Measurements from ENCODE around the gene BMS1.
"Not testable (repeated sequence)": the region's sequence is repeated elsewhere in the genome, so short reads cannot be mapped to it uniquely, and the experiment has no call there.

Gene BMS1, protein sequence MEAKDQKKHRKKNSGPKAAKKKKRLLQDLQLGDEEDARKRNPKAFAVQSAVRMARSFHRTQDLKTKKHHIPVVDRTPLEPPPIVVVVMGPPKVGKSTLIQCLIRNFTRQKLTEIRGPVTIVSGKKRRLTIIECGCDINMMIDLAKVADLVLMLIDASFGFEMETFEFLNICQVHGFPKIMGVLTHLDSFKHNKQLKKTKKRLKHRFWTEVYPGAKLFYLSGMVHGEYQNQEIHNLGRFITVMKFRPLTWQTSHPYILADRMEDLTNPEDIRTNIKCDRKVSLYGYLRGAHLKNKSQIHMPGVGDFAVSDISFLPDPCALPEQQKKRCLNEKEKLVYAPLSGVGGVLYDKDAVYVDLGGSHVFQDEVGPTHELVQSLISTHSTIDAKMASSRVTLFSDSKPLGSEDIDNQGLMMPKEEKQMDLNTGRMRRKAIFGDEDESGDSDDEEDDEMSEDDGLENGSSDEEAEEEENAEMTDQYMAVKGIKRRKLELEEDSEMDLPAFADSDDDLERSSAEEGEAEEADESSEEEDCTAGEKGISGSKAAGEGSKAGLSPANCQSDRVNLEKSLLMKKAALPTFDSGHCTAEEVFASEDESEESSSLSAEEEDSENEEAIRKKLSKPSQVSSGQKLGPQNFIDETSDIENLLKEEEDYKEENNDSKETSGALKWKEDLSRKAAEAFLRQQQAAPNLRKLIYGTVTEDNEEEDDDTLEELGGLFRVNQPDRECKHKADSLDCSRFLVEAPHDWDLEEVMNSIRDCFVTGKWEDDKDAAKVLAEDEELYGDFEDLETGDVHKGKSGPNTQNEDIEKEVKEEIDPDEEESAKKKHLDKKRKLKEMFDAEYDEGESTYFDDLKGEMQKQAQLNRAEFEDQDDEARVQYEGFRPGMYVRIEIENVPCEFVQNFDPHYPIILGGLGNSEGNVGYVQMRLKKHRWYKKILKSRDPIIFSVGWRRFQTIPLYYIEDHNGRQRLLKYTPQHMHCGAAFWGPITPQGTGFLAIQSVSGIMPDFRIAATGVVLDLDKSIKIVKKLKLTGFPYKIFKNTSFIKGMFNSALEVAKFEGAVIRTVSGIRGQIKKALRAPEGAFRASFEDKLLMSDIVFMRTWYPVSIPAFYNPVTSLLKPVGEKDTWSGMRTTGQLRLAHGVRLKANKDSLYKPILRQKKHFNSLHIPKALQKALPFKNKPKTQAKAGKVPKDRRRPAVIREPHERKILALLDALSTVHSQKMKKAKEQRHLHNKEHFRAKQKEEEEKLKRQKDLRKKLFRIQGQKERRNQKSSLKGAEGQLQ

DNA sequence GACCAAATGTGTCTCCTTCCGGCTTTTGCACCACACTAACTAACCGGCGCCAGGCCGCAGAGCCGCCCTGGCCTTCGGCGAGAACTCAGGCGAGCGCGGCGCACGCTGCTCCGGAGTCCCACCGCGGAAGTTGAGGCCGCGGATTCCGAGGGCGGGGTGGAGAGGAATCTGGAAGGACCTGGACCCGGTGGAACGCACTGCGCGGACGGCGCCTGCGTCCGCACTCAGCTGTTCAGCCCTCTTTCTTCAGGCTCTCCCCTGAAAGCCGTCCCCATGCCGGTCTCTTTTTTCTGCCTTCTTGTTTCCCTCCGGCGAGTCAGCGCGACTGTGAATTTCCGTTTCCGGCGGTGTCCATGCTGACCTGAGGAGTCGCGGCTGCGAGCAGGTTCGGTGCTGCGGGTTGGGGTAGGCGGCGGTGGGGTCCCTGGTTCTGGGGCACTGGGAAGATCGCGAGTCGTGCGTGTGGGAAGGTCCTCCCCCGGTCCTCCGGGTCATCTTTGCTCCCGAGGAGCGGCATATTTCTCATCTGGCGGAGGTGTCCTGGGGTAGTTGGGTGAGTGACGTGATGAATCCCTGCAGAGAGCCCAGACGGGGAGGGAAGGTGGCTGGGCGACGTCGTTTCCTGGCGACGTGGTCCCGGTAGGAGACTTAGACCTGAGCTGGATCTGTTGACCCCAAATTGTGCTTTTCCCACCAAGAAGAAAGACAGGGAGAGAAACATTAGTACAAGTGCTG lies at the start of gene BMS1:
Gene BMS1 (plus strand): TSS at position 350 of the 735 bp plus-strand sequence. CDS start 1,600 bp downstream, outside the sequence.
- DNase-seq: peak; percentile 93

DNA sequence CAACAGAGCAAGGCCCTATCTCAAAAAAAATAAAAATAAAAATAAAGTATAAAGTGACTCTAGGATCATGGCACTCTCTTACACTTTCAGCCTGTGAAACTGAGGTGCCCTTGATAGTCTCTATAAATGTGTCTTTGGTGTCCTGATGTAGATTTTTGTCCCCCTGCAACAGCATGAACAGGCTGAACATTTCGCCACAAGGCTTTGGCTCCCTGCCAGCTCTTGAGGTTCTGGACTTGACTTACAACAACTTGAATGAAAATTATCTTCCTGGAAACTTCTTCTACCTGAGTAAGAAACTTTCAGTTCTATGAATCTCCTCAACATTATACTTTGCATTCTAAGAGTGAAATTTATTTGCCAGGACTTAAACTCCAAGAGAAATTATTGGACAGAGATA lies 48.1 kb upstream of the BMS1 start:
- no peak for DNase-seq

DNA sequence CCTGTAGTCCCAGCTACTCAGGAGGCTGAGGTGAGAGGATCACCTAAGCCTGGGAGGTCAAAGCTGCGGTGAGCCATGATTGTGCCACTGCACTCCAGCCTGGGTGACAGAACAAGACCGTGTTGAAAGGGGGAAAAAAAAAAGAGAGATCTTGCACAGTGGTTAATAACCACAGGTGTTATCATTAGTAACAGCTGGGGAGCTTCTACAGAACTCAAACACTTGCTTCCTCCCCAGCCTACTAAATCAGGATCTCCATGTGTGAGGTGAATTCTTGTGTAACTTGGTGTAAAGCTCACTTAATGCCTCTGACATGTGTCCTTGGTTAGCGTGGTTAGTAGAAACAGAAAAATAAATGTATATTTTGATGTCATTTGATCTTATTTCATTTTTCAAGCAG lies 43.9 kb upstream of the BMS1 start:
- no peak for DNase-seq

DNA sequence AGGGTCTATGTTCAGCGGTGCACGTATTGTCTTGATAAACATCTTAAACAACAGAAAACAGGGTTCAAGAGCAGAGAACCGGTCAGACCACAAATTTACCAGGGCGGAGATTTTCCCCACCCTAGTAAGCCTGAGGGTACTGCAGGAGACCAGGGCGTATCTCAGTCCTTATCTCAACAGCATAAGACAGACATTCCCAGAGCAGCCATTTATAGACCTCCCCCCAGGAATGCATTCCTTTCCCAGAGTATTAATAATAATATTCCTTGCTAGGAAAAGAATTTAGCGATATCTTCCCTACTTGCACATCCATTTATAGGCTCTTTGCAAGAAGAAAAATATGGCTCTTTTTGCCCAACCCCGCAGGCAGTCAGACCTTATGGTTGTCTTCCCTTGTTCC lies 41.1 kb upstream of the BMS1 start:
- DNase-seq: not testable (repeated sequence)

DNA sequence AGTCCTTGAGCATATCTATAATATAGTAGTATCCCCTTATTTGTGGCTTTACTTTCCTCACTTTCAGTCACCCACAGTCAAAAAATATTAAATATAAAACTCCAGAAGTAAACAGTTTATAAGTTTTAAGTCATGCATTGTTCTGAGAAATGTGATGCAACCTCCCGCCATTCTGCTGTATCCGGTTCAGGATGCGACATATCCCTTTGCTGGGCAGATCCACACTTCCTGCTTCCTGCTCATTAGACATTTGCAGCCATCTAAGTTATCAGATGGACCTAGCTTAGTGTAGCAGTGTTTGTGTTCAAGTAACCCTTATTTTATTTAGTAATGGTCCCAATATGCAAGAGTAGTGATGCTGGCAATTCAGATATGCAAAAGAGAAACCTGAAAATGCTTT lies 38.9 kb upstream of the BMS1 start:
- DNase-seq: no peak

DNA sequence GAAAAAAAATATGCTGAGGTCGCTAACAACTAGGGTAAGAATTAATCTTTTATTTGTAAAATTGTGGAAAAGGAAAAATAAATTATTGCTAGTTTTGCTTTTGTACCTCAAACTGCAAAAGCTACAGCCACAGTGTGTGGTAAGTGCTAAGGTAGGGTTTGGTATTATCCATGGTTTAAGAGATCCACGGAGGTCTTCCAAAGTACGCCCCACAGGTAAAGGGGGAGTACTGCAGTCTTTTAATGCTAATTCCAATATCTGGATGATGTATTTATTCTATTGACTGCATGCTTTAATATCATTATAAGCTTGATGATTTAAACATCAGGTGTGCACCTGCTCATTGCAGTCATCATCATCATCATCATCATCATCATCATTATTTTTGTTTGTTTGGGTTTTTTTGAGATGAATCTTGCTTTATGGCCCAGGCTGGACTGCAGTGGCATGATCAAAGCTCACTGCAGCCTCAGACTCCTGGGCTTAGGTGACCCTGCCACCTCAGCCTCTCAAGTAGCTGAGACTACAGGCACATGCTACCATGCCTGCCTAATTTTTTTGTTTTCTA lies 38.4 kb upstream of the BMS1 start:
- no peak for DNase-seq

DNA sequence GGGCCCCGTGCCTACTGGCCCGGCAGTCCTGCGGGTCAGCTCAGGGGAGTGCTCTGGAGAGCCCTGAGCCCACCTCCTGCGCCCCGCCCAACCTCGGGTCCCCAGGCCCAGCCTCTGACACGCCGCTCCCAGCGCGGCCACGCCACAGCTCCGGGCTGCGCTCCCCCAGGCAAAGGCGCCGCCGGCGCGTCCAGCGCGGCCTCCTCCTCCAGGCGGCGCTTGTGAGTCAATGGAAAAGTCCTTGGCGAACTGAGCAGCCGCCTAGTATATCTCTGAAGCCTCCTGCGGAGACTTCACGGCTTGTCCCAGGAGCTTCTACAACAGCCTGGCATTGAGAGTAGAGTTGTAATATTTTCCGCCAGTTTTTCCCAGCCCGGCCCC lies 29.5 kb upstream of the BMS1 start:
- DNase-seq: peak; percentile 70

DNA sequence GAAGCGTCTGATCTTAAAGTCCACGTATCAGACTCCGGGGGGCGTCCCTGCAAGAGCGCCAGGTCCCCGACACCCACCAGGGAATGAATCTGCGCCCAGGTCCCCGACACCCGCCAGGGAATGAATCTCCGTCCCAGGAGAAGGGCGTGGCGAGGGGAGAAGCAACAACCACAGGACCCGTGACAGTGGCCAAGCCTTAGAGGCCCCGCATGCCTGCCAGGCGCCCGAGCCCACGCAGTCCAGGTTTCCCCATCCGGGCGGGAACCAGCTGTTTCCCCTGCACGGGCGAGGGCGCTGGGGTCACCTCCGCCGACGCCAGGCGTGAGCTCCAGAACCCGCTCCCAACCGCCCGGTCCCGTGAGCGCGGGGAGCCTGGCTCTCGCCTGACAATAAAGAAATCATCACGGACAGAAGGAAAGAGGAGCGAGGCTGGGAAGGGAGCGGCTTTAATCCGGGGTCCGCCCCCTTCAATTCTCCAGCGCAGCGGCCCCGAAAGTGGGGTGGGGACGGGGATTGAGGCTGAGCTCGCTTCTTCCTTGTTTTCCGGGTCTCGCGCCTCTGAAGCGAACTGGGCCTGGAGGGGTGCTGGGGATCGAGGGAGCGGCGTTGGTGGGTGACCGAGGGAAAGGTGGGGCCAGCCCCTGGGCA lies 29.0 kb upstream of the BMS1 start:
- DNase-seq: no peak

DNA sequence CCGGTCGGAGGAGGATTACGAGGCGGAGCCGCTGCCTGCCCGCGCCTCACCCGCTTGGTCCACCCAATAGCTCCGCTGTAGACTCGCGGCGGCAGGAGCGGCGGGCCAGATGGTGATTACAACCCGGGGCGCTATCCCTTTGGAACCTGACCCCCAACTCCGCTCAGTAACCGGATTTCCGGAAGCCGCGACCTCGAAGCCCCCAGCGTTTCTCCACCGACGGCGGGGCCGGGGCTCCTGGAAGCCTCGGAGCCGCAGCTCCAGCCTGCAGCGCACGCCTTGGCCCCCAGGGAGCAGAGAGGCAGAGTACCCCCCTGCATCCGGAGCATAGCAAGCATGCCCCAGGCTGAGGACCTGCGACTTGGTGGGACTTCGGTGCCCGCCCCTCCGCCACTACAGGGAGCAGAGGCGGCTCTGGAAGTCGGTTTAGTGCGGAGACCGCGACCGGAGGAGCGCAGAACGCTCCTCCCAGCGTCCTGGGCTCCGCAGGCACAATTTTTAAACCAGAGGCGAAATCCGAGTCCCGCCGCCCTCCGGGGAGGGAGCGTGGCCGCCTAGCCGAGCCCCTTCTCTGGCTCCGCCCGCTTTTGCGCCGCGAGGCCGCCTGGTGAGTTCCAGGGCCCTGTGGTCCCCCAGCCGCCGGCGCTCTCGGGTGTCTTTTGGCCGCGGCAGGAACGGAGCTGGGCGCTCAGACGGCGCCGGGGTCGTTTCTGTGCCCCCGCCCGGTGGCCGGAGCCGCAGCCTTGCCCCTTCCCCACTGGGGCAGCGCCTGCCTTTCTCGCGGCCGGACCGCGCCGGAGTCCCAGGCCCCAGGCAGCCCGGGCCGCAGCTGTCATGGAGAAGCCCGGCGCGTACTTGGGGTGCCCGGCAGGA lies 28.2 kb upstream of the BMS1 start:
- no peak for DNase-seq

DNA sequence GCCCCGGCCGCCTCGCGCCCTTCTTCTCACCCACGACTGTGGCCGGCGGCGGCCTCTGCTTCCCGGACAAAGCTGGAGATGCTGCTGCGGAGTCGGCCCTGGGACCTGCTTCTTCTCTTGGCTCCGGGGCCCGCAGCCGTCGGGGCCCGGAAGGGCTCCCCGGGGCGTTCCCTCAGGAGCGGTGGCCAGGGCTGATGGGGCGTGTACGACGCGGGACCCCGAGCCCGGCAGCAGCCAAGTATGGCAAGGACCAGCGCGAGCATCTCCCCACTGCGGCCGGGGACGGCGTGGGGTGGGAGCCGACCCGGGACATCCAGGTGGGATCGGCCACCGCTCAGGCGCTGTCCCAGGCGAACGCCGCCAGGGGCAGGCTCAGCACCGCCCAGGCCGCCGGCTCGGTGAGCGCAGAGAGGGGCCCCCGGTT lies 27.6 kb upstream of the BMS1 start:
- no peak for DNase-seq

DNA sequence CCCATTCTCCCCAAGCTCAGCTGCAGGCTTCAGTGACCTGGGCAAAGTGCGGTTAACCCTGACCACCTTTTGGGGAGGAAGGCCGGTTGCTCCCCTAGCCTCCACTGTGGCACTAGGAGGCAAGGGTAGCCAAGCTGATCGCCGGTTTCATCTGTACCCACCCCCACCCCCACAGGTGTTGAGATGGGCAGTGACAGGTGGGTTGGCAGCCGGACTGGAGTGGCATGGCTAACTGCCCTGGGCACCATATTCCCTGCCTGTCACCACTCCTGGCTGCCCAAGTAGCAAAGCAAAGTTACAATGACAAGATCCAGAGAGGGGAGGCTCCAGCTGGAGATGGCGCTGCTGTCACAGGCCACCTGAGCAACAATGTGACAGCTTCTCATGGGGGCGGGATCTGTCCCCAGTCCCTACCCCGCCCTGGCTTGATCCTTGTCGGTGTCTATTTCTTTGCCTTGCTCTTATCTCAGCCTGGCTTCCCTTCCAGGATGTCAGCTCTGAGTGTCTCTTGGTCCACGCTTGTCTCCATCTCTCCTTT lies 27.0 kb upstream of the BMS1 start:
- DNase-seq: no peak

DNA sequence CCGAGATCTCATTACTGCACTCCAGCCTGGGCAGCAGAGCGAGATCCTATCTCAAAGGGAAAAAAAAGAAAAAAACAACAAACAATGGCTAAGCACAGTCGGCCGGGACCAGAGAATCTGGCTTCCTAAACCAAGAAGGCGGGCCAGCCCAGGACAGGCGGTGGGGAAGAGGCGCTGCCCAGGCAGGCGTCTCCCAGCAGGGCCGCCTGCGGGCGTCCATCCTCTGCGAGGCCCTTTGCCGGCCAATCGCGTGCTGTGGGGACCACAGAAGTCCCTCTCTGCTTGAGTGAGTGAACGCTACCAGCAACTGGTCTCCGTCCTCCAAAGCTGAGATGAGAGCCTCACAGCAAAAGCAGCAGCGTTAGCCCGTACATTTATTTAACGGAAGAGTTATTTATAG lies 14.7 kb upstream of the BMS1 start:
- no peak for DNase-seq

DNA sequence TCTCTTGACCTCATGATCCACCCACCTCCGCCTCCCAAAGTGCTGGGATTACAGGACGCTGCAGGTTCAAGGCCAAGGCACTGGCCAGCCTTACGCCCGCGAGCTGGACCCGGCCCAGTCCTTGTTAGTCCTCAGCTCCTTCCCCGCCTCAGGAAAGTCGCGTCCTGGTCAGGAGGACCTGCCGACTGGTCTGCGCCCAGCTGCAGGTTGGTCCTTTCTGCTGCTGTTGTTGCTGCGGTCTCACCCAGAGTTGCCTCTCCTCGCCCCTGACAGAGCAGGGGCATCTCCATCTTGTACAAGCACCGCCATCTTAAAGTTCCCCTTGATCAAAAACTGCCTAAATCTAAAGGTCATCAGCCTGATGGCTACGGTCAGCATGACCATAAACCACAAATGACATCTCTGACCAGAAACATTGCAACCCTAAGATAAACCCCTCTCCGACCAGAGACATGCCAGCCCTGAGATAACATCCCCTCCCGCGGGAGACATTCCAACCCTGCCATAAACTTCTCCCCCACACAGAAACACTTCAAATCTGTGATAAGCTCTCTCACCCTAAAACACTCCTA lies 13.9 kb upstream of the BMS1 start:
- no peak for DNase-seq

DNA sequence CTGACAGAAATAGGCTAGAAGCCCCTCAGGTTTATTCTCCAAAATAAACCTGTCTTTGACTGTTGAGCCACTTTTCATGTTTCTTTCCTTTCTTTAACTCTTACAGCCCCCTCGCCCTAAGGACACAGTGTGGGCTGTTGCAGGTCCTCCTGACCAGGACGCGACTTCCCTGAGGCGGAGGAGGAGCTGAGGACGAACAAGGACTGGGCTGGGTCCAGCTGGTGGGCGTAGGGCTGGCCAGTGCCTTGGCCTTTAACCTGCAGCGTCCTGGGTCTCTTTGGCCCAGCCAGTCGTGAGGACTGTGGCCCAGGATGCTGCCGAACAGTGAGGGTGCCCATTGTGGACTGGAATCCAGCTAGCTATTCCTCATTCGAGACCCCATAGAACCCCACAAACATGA lies 13.4 kb upstream of the BMS1 start:
- DNase-seq: no peak

DNA sequence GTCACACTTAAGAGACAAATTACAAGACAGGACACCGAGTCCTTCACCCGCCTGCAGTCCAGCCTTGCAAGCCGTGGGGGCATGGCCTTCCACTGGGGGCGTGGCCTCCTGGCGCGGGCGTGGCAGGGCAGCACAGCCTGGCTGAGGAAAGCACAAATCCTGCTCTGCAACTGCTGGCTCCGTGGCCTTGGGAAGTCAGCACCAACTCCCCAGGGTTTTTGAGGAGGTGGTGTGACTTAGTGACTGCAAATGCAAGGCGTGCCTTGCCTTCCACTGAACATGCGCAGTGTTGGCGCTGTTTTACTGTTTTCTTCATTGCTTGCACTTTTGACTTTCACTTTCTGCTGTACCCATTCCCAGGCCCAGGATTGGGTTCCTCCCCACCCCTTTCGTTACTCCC lies 12.9 kb upstream of the BMS1 start:
- DNase-seq: no peak

DNA sequence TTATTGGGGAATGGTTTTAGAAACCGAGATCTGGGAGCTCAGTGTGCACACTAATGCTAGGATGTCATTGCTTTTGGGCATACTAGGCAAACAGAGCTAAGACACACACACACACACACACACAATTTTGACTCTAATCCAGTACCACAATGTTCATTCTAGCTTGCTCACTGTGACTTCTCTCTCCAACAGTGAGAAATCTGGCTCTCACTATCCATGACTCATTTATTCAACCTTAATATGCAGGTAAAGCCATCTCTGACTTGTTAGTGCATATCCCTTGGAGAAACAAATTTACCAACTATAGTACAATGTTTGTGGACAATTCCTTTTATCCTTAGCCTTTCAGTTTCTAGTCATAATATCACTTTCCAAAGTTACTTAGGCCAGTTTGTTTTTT lies 5.9 kb upstream of the BMS1 start:
- DNase-seq: no peak

DNA sequence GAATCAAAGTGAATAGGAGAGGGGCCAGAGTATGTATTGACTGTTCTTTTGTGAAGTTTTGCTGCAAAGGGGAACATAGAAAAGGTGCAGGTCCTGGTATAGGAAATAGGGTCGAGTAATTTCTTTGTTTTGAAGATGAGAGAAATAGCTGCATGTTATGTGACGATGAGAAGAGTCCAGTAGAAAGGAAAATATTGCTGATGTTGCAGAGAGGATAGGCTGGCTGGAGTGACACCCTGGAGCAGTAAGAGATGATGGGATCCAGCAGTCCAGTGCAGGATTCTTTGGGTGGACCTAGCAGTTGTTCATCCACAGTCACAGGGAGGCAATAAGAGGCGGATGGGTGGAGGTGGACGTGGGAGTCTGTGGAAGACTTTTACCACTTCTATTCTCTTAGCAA lies 2.1 kb upstream of the BMS1 start:
- no peak for DNase-seq

DNA sequence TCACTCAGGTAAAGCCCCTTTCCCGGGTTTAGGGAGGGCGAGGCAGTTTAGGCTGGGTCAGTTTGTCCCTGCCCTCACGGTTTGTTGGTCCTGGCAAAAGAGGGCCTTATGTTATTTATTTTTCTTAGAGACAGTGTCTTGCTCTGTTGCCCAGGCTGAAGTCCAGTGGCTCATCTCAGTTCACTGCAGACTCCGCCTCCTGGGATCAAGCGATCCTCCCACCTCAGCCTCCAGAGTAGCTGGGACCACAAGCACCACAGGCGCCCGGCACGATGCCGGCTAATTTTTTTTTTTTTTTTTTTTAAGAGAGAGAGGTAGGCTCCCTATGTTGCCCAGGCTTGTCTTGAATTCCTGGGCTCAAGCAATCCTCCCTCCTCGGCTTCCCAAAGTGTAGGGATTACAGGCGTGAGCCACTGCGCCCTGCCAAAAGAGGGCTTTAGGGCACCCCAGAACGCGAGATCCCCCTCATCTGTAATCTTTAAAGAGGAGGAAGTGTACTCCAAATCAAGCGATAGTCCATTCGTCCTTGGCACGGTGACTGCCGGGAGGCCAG lies 626 bp upstream of the BMS1 start:
- DNase-seq: no peak

DNA sequence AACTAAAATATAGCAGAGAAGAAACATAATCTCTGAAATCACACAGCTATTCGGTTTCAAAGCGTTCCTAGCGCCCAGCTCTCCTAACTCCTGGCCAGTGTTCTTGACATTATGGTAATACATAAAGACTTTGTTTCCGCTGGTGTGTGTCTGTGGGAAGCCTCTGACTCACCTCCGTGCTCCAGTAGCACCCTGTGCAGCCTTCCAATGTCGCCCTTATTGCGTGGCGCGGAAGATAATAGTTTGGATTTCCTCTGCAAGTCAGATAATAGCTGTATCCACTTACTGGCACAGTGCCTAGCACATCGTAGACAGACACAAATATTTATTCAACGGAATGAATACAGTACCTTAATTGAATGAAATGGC lies 570 bp downstream of the BMS1 start:
- no peak for DNase-seq

DNA sequence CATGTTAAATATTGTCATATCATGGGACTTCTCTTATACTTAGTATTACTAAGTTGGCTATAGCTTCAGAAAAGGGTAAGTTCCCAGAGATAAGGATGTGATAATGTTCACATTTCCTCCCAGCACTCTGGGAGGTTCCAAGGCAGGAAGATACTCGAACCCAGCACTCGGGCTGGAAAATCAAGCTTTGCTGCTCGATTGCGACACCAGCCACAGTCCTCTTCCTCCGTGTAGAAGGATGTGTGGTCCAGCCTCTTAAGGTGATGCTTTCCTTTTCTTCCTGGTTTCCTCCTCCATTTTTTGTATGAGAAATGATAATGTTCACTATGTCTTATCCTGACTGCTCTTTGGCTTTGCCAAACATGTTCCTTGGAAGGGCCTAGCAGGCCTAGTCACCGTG lies 3.2 kb downstream of the BMS1 start:
- no peak for DNase-seq
